Natural killer cell (primary cell): Measurements from ENCODE around the gene TVP23A. TPM values are rescaled to one million over a fixed set of nuclear protein-coding genes. Genes with fewer than 3 reads are reported as not detected.
"Not testable (repeated sequence)": the region's sequence is repeated elsewhere in the genome, so short reads cannot be mapped to it uniquely, and the experiment has no call there.

ENCODE experiments used
- ATAC-seq, 3 donors: fragments of 150-1000 bp in 2 of 3; fragments of 200-7000 bp in 1 of 3; cut with Tn5 transposase; 1 replicate in 1 of 3; 2 replicates in 2 of 3; pipeline ENCODE4 v1.10.0; 2021; ENCODE audit warnings: mild to moderate bottlenecking in 2 of 3, moderate library complexity in 2 of 3
- DNase-seq, 2 donors: peaks; one replicate each; pipeline versions ENCODE4 v3.0.0 to v3.0.0-alpha.2; 2013 to 2021; ENCODE audit warnings: mixed read lengths in 1 of 2
- H3K27ac ChIP-seq: one replicate; pipeline ENCODE4 v1.5.1; 2013; ENCODE audit warnings: mild to moderate bottlenecking, low read length
- H3K27me3 ChIP-seq: one replicate; pipeline ENCODE4 v1.6.1; 2013; ENCODE audit warnings: low read length; ENCODE audit not compliant: control insufficient read depth, insufficient read depth
- H3K36me3 ChIP-seq: one replicate; pipeline ENCODE4 v1.6.1; 2013; ENCODE audit warnings: low read length; ENCODE audit not compliant: control insufficient read depth, insufficient read depth
- H3K4me1 ChIP-seq: one replicate; pipeline ENCODE4 v1.6.1; 2013; ENCODE audit warnings: low read length; ENCODE audit not compliant: control insufficient read depth, insufficient read depth
- H3K4me3 ChIP-seq: one replicate; pipeline ENCODE4 v1.5.1; 2013; ENCODE audit warnings: low read length
- H3K9me3 ChIP-seq: one replicate; pipeline ENCODE4 v1.6.1; 2013; ENCODE audit warnings: low read length; ENCODE audit not compliant: control insufficient read depth, insufficient read depth
- H3K27ac Mint-ChIP-seq, 2 donors: one replicate each; pipeline ENCODE4 v1.8.0; 2022; ENCODE audit warnings: mild to moderate bottlenecking in 2 of 2, mixed read lengths in 2 of 2, moderate library complexity in 1 of 2
- H3K27me3 Mint-ChIP-seq, 2 donors: one replicate each; pipeline ENCODE4 v1.8.0; 2022; ENCODE audit warnings: low read depth in 2 of 2, mixed read lengths in 2 of 2
- H3K36me3 Mint-ChIP-seq: one replicate; pipeline ENCODE4 v1.8.0; 2022; ENCODE audit warnings: mixed read lengths
- H3K4me1 Mint-ChIP-seq, 2 donors: one replicate each; pipeline ENCODE4 v1.8.0; 2022; ENCODE audit warnings: mixed read lengths in 2 of 2
- H3K4me3 Mint-ChIP-seq: one replicate; pipeline ENCODE4 v1.8.0; 2022; ENCODE audit warnings: mild to moderate bottlenecking, moderate library complexity, mixed read lengths
- H3K9me3 Mint-ChIP-seq, 2 donors: one replicate each; pipeline ENCODE4 v1.8.0; 2022; ENCODE audit warnings: mixed read lengths in 2 of 2
- WGBS: methylation state at CpG from one replicate; pipeline ENCODE4 v1.1.7; 2013; ENCODE audit warnings: missing lambda C conversion rate; ENCODE audit not compliant: insufficient coverage; 5-methylcytosine and 5-hydroxymethylcytosine counted together
- intact Hi-C: fragments of 100-400 bp; cut with micrococcal nuclease; formaldehyde crosslinking; loops from one replicate; pipeline ENCODE4 v1.14.2; 2022
- total RNA-seq, 4 donors: library from RNA; stranded (reverse); fragments of 120-200 nt in 1 of 4; gene quantifications; one replicate each; pipeline versions ENCODE4 v1.2.3 to v1.2.4, GENCODE V29; 2013 to 2022
- TF ChIP-seq, protein P1 (sequence below): fragments of 200-600 bp; IDR thresholded peaks from one replicate; pipeline ENCODE4 v1.8.0; 2022; ENCODE audit warnings: antibody characterized with exemption

TVP23A gene
- total RNA-seq, 3 donors from 2014 or later (not counting 1 experiment from before 2014, with no cell fraction given), result not detected

DNA sequence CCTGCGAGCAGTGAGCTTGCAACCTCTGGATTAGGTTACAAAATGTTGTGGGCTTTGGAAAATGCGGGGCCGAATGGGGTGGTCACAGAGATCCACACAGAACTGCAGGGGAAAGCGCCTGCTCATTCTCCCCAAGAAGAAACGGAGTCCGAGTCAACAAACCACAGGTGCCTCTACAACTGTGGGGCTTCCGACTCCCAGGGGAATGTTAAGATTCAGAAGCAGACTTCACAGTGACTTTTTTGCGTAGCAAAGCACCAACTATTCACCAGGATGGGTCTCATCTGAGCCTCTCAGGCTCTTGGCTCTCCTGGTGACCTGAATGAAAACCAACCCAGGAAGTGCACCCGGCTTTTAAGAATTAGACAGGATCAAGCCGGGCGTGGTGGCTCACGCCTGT is 41.2 kb downstream of the TVP23A start:
- H3K27me3 Mint-ChIP-seq, result no peaks in the 10 kb centered on the region
- no peaks in the 10 kb centered on the region for H3K9me3 Mint-ChIP-seq
- intact Hi-C loops, result no loop called here
- no peaks in the 10 kb centered on the region for H3K36me3 ChIP-seq
- no peaks in the 10 kb centered on the region for H3K9me3 ChIP-seq
- no peak overlapping the region for H3K27ac Mint-ChIP-seq
- H3K4me1 ChIP-seq, result peaks cover 19% of the 10 kb centered on the region
- no peak overlapping the region for H3K4me3 Mint-ChIP-seq
- no peak overlapping the region for H3K4me3 ChIP-seq
- H3K27me3 ChIP-seq, result no peaks in the 10 kb centered on the region
- DNase-seq (no peak), ATAC-seq (no peak)
- H3K36me3 Mint-ChIP-seq, result no peaks in the 10 kb centered on the region
- H3K27ac ChIP-seq, result no peak overlapping the region
- 89% methylated on average over 12 of the region's 12 CpGs for WGBS
- H3K4me1 Mint-ChIP-seq, result peaks cover 0 to 11% of the 10 kb centered on the region in 2 donors
- TF ChIP-seq, protein P1, sequence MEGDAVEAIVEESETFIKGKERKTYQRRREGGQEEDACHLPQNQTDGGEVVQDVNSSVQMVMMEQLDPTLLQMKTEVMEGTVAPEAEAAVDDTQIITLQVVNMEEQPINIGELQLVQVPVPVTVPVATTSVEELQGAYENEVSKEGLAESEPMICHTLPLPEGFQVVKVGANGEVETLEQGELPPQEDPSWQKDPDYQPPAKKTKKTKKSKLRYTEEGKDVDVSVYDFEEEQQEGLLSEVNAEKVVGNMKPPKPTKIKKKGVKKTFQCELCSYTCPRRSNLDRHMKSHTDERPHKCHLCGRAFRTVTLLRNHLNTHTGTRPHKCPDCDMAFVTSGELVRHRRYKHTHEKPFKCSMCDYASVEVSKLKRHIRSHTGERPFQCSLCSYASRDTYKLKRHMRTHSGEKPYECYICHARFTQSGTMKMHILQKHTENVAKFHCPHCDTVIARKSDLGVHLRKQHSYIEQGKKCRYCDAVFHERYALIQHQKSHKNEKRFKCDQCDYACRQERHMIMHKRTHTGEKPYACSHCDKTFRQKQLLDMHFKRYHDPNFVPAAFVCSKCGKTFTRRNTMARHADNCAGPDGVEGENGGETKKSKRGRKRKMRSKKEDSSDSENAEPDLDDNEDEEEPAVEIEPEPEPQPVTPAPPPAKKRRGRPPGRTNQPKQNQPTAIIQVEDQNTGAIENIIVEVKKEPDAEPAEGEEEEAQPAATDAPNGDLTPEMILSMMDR, result no peak

DNA sequence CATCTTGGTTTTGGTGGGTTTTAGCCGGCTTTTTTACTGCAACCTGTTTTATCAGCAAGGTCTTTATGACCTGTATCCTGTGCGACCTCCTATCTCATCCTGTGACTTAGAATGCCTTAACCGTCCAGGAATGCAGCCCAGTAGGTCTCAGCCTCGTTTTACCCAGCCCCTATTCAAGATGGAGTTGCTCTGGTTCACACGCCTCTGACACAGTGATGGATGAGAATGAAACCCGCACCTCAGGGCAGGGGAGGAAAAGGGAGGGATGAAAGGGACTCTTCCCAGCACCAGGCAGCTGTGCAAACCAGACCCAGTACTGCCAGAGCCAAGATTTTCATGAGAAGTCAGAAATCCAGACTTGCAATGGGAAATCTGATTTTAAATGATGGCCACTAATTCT is 41.7 kb downstream of the TVP23A start:
- H3K36me3 Mint-ChIP-seq, result not testable (repeated sequence)

DNA sequence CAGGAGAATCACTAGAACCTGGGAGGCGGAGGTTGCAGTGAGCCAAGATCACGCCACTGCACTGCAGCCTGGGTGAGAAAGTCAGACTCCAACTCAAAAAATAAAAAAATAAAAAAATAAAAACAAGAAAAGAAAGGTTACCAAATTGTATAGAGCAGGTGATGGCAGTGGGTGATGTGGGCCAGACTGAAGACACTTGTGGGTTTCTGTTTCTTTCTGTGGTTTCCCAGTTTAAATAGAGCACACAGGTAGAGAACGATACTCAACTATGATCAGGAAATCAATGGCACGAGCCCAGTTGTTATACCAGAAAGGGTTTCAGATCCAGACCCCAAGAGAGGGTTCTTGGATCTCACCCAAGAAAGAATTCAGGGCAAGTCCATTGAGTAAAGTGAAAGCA is 42.3 kb downstream of the TVP23A start:
- Mint-ChIP-seq H3K4me3 (no peak overlapping the region), H3K9me3 (no peaks in the 10 kb centered on the region), H3K27me3 (no peaks in the 10 kb centered on the region), H3K4me1 (peaks cover 3 to 18% of the 10 kb centered on the region in 2 donors), H3K27ac (no peak overlapping the region), H3K36me3 (no peaks in the 10 kb centered on the region)
- peak in 2 of 3 donors; percentile 41 to 65 for ATAC-seq
- H3K4me1 ChIP-seq, result peaks cover 25% of the 10 kb centered on the region
- TF ChIP-seq, protein P1, result no peak
- intact Hi-C loops, result no loop called here
- H3K27ac ChIP-seq, result no peak overlapping the region
- peak in 1 of 2 donors; percentile 54 for DNase-seq
- no peaks in the 10 kb centered on the region for H3K9me3 ChIP-seq
- WGBS, result 18% methylated on average over 4 of the region's 4 CpGs
- no peak overlapping the region for H3K4me3 ChIP-seq
- no peaks in the 10 kb centered on the region for H3K36me3 ChIP-seq
- no peaks in the 10 kb centered on the region for H3K27me3 ChIP-seq

More for the DNA sequence above, 41.7 kb downstream of the TVP23A start:
- H3K27ac Mint-ChIP-seq, ATAC-seq, H3K27me3 Mint-ChIP-seq, H3K4me3 Mint-ChIP-seq, intact Hi-C loops, DNase-seq, H3K9me3 Mint-ChIP-seq, H3K36me3 ChIP-seq, H3K4me3 ChIP-seq, H3K9me3 ChIP-seq, H3K27me3 ChIP-seq, H3K27ac ChIP-seq: not testable (repeated sequence)
- H3K4me1 Mint-ChIP-seq, result peaks cover 0 to 12% of the 10 kb centered on the region in 2 donors
- H3K4me1 ChIP-seq, result peaks cover 19% of the 10 kb centered on the region
- 80% methylated on average over 6 of the region's 6 CpGs for WGBS

DNA sequence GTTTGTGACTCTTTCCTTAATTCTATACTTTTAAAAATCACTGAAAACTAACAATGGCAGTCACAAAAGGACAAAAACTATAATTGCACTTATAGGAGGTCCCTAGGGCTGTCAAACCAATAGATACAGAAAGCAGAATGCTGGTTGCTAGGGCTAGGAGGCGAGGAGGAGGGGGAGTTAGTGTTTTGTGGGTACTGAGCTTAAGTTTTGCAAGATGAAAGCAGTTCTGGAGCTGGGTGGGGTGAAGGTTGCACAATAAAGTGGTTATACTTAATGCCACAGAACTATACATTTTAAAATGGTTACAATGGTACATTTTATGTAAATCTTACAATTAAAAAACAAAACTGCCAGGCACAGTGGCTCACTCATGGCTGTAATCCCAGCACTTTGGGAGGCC is 47.7 kb downstream of the TVP23A start:
- H3K27me3 Mint-ChIP-seq, result no peaks in the 10 kb centered on the region
- TF ChIP-seq, protein P1, result no peak
- peaks cover 37 to 48% of the 10 kb centered on the region in 2 donors for H3K4me1 Mint-ChIP-seq
- H3K9me3 ChIP-seq, result no peaks in the 10 kb centered on the region
- H3K9me3 Mint-ChIP-seq, result no peaks in the 10 kb centered on the region
- H3K4me3 ChIP-seq, result no peak overlapping the region
- no peaks in the 10 kb centered on the region for H3K36me3 ChIP-seq
- no peaks in the 10 kb centered on the region for H3K27me3 ChIP-seq
- H3K4me1 ChIP-seq, result peaks cover 63% of the 10 kb centered on the region
- H3K36me3 Mint-ChIP-seq, result no peaks in the 10 kb centered on the region
- intact Hi-C loops, result no loop called here
- H3K4me3 Mint-ChIP-seq, result peak overlapping the region; percentile 22
- peak overlapping the region; percentile 11 for H3K27ac ChIP-seq
- H3K27ac Mint-ChIP-seq, result peak overlapping the region; percentile 51 to 73
- ATAC-seq (peak in 2 of 3 donors; percentile 47 to 63), DNase-seq (peak in 1 of 2 donors; percentile 56)
- WGBS, result 27% methylated on average over 1 of the region's 1 CpG
